B cell (primary cell): ENCODE results near the gene TBCD. TPM values are rescaled to one million over a fixed set of nuclear protein-coding genes. Genes with fewer than 3 reads are reported as not detected.

Experiments used
- ATAC-seq: fragments of 200-7000 bp; cut with Tn5 transposase; one replicate; pipeline ENCODE4 v1.10.0; 2021; ENCODE audit warnings: low read depth, mild to moderate bottlenecking, moderate number of reproducible peaks, moderate library complexity
- CTCF ChIA-PET: fragments of 350-600 bp; sonication (Branson Sonifier 250); formaldehyde crosslinking; loops from one replicate; lab custom pipeline; 2021; ENCODE audit warnings: antibody characterized with exemption, inconsistent platforms; lab: Charles Lee
- POLR2A ChIA-PET: fragments of 350-600 bp; sonication (Branson Sonifier 250); formaldehyde crosslinking; loops from one replicate; lab custom pipeline; 2021; ENCODE audit warnings: antibody characterized with exemption; lab: Charles Lee
- DNase-seq: peaks from one replicate; pipeline ENCODE4 v3.0.0; 2013
- H2AFZ ChIP-seq: 2 replicates; pipeline ENCODE4 v1.6.1; 2012; ENCODE audit warnings: mild to moderate bottlenecking, low read depth, low read length; ENCODE audit not compliant: insufficient read depth, poor library complexity, severe bottlenecking
- H3K27ac ChIP-seq, 2 donors: 1 replicate in 1 of 2; 2 replicates in 1 of 2; pipeline ENCODE4 v1.5.1; 2012 to 2013; ENCODE audit warnings: low read length in 2 of 2, mild to moderate bottlenecking in 2 of 2, moderate library complexity in 1 of 2
- H3K27me3 ChIP-seq, 4 experiments: fragments of 200-600 bp in 1 of 4; sonication (generic) in 1 of 4; replicated peaks in 1 of 4; 1 replicate in 2 of 4; 2 replicates in 2 of 4; pipeline versions ENCODE4 v1.6.1 to v1.7.0; 2013 to 2016; ENCODE audit warnings: low read length in 3 of 4, mild to moderate bottlenecking in 2 of 4, mixed read lengths in 1 of 4, moderate library complexity in 1 of 4; ENCODE audit not compliant: insufficient read depth in 4 of 4, control insufficient read depth in 3 of 4; ENCODE audit errors: control extremely low read depth in 1 of 4
- H3K36me3 ChIP-seq, 2 experiments: replicated peaks in 1 of 2; 1 replicate in 1 of 2; 2 replicates in 1 of 2; pipeline versions ENCODE4 v1.6.1 to v1.7.1; 2013; ENCODE audit warnings: low read length in 1 of 2; ENCODE audit not compliant: insufficient read depth in 2 of 2, control insufficient read depth in 1 of 2; ENCODE audit errors: control extremely low read depth in 1 of 2, extremely low read depth in 1 of 2
- H3K4me1 ChIP-seq, 2 donors: fragments of 200-600 bp in 1 of 2; sonication (generic) in 1 of 2; 1 replicate in 1 of 2; 2 replicates in 1 of 2; pipeline versions ENCODE4 v1.5.1 to v1.6.1; 2013 to 2017; ENCODE audit warnings: low read length in 2 of 2; ENCODE audit not compliant: control insufficient read depth in 2 of 2, insufficient read depth in 2 of 2
- H3K4me2 ChIP-seq: replicated peaks from 2 replicates; pipeline ENCODE3; 2012; ENCODE audit warnings: mild to moderate bottlenecking, low read depth, low read length; ENCODE audit not compliant: poor library complexity, severe bottlenecking
- H3K4me3 ChIP-seq, 5 experiments: fragments of 200-600 bp in 1 of 5; sonication (generic) in 1 of 5; 1 replicate in 3 of 5; 2 replicates in 2 of 5; pipeline versions ENCODE4 v1.5.1 to v1.7.0; 2011 to 2016; ENCODE audit warnings: low read length in 4 of 5, mild to moderate bottlenecking in 4 of 5, low read depth in 2 of 5, control low read depth in 1 of 5, moderate library complexity in 1 of 5; ENCODE audit not compliant: insufficient read depth in 1 of 5; ENCODE audit errors: control extremely low read depth in 1 of 5, extremely low read depth in 1 of 5
- H3K79me2 ChIP-seq: fragments of 200-600 bp; sonication (generic); one replicate; pipeline ENCODE4 v1.6.0; 2016; ENCODE audit warnings: low read length; ENCODE audit not compliant: control insufficient read depth, insufficient read depth
- H3K9ac ChIP-seq: fragments of 200-600 bp; sonication (generic); 2 replicates; pipeline ENCODE4 v1.6.1; 2017; ENCODE audit warnings: mild to moderate bottlenecking, low read length, moderate library complexity
- H3K9me3 ChIP-seq, 3 donors: one replicate each; pipeline versions ENCODE4 v1.6.1 to v1.7.1; 2013; ENCODE audit warnings: low read length in 2 of 3; ENCODE audit not compliant: control insufficient read depth in 2 of 3, insufficient read depth in 1 of 3; ENCODE audit errors: control extremely low read depth in 1 of 3
- H4K20me1 ChIP-seq: 2 replicates; pipeline ENCODE4 v1.6.0; 2012; ENCODE audit warnings: mild to moderate bottlenecking, low read length; ENCODE audit not compliant: insufficient read depth, control insufficient read depth, poor library complexity, severe bottlenecking
- H3K27ac Mint-ChIP-seq: one replicate; pipeline ENCODE4 v1.8.0; 2021; ENCODE audit warnings: mixed read lengths
- H3K27me3 Mint-ChIP-seq: one replicate; pipeline ENCODE4 v1.8.0; 2021; ENCODE audit warnings: mixed read lengths
- H3K4me1 Mint-ChIP-seq: one replicate; pipeline ENCODE4 v1.8.0; 2021; ENCODE audit warnings: mixed read lengths
- H3K4me3 Mint-ChIP-seq: one replicate; pipeline ENCODE4 v1.8.0; 2021; ENCODE audit warnings: mixed read lengths
- H3K9me3 Mint-ChIP-seq: one replicate; pipeline ENCODE4 v1.8.0; 2022; ENCODE audit warnings: mixed read lengths; ENCODE audit not compliant: insufficient read depth
- EZH2 ChIP-seq: IDR thresholded peaks from 2 replicates; pipeline ENCODE4 v1.6.1; 2012; ENCODE audit warnings: borderline replicate concordance, low read depth, mild to moderate bottlenecking, moderate library complexity, low read length; ENCODE audit not compliant: insufficient read depth, poor library complexity, severe bottlenecking
- WGBS: methylation state at CpG from one replicate; pipeline ENCODE4 v1.1.5; 2013; ENCODE audit warnings: missing lambda C conversion rate; ENCODE audit not compliant: insufficient coverage; 5-methylcytosine and 5-hydroxymethylcytosine counted together
- intact Hi-C: fragments of 100-400 bp; cut with micrococcal nuclease; formaldehyde crosslinking; loops from one replicate; pipeline ENCODE4 v1.10.0; 2022
- polyA plus RNA-seq: library from polyadenylated mRNA; depleted of rRNA; stranded (reverse); fragments of >200 nt; gene quantifications from 2 replicates; pipeline ENCODE4 v1.2.3, GENCODE V29; 2012
- total RNA-seq, 2 donors: library from RNA; stranded (reverse); fragments of 120-200 nt in 1 of 2; gene quantifications; 1 replicate in 1 of 2; 2 replicates in 1 of 2; pipeline versions ENCODE4 v1.2.3 to v1.2.4, GENCODE V29; 2013 to 2022
- TF ChIP-seq, protein P1 (sequence below): fragments of 200-600 bp; IDR thresholded peaks from one replicate; pipeline ENCODE4 v1.8.0; 2022; ENCODE audit warnings: antibody characterized with exemption, mild to moderate bottlenecking

Gene TBCD
- total and polyA plus RNA-seq, 2 donors (not counting 1 experiment from before 2014, with no cell fraction given): 60.8 to 101 TPM

DNA sequence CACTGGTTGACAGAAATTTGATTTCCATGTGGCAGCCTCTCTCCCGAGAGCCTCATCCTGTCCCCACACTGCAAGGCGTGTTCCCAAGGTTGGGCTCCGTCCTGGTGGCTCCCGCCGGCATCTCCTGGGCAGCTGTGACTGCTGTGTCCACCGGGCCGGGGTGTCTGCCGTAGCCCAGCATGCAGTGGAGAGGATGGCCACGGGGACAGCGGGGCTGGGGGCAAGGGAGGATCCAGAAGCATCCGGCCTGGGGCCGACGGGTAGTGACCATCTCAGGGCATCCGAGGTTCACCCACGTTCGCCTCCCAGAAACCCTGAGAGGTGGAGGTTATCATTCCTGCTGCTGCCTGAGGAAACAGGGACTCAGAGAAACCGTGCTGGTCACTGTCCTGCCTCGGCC, 46.1 kb upstream of the TBCD start:
- Histone ChIP-seq H3K9ac (no peak overlapping the region), H3K79me2 (no peaks in the 10 kb centered on the region), H3K9me3 (no peaks in the 10 kb centered on the region), H3K4me2 (no peak overlapping the region), H3K4me1 (peaks cover 3 to 20% of the 10 kb centered on the region in 2 donors), H3K27ac (no peak overlapping the region), H3K4me3 (no peak overlapping the region), H4K20me1 (no peaks in the 10 kb centered on the region), H3K36me3 (no peaks in the 10 kb centered on the region), H3K27me3 (no peaks in the 10 kb centered on the region), H2AFZ (no peak overlapping the region)
- ChIA-PET CTCF (no interaction called here), POLR2A (no interaction called here)
- 97% methylated on average over 17 of the region's 18 CpGs for whole genome bisulfite sequencing
- Mint-ChIP-seq H3K4me3 (no peak overlapping the region), H3K9me3 (no peaks in the 10 kb centered on the region), H3K27ac (no peak overlapping the region), H3K27me3 (no peaks in the 10 kb centered on the region), H3K4me1 (peaks cover 9% of the 10 kb centered on the region)
- no peak for TF ChIP-seq EZH2
- TF ChIP-seq, protein P1, sequence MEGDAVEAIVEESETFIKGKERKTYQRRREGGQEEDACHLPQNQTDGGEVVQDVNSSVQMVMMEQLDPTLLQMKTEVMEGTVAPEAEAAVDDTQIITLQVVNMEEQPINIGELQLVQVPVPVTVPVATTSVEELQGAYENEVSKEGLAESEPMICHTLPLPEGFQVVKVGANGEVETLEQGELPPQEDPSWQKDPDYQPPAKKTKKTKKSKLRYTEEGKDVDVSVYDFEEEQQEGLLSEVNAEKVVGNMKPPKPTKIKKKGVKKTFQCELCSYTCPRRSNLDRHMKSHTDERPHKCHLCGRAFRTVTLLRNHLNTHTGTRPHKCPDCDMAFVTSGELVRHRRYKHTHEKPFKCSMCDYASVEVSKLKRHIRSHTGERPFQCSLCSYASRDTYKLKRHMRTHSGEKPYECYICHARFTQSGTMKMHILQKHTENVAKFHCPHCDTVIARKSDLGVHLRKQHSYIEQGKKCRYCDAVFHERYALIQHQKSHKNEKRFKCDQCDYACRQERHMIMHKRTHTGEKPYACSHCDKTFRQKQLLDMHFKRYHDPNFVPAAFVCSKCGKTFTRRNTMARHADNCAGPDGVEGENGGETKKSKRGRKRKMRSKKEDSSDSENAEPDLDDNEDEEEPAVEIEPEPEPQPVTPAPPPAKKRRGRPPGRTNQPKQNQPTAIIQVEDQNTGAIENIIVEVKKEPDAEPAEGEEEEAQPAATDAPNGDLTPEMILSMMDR: no peak
- ATAC-seq (no peak), DNase-seq (no peak)
- intact Hi-C loops: no loop called here

DNA sequence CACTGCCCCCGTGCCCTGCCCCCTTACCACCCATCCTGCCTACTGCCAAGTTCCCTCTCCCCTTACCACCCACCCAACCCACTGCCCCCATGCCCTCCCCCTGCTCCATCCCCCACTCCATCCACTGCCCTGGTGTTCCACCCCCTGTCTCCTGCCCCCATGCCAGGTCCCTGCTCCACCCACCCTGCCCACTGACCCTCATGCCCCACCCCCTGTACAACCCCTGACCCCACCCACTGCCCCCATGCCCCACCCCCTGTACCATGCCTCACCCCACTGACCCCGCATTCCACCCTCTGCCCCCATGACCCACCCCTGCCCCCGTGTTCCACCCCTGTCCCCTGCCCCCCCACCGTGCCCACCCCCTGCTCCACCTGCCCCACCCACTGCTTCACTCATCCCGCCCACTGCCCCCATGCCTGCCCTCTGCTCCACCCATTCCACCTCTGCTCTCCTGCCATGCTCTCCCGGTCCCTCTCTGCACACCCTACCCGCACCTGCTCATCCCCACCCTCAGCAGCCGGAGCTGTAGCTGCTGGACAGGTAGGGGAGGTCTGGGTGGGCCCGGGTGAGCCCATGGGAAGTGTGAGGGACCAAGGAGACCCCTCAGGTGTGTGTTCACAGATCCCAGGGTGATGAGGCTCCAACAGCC, 42.7 kb upstream of the TBCD start:
- H3K9ac ChIP-seq: no peak overlapping the region
- H3K4me1 ChIP-seq: peaks cover 3 to 20% of the 10 kb centered on the region in 2 donors
- POLR2A ChIA-PET: no interaction called here
- H3K27me3 Mint-ChIP-seq: no peaks in the 10 kb centered on the region
- no peak overlapping the region for H2AFZ ChIP-seq
- H3K9me3 ChIP-seq: no peaks in the 10 kb centered on the region
- CTCF ChIA-PET: no interaction called here
- peaks cover 9% of the 10 kb centered on the region for H3K4me1 Mint-ChIP-seq
- no peaks in the 10 kb centered on the region for H3K36me3 ChIP-seq
- no peak overlapping the region for H3K27ac Mint-ChIP-seq
- H3K4me3 Mint-ChIP-seq: no peak overlapping the region
- ATAC-seq (no peak), DNase-seq (no peak)
- H3K9me3 Mint-ChIP-seq: no peaks in the 10 kb centered on the region
- no peaks in the 10 kb centered on the region for H3K27me3 ChIP-seq
- no peak overlapping the region for H3K4me3 ChIP-seq
- TF ChIP-seq, protein P1: no peak
- TF ChIP-seq EZH2: no peak
- no peaks in the 10 kb centered on the region for H4K20me1 ChIP-seq
- no peak overlapping the region for H3K27ac ChIP-seq
- H3K79me2 ChIP-seq: no peaks in the 10 kb centered on the region
- H3K4me2 ChIP-seq: no peak overlapping the region
- 75% methylated on average over 2 of the region's 9 CpGs for WGBS
- intact Hi-C loops: no loop called here
